ENCODE results near the gene NCBP1. TPM values are rescaled to one million over a fixed set of nuclear protein-coding genes. Genes with fewer than 3 reads are reported as not detected.

The NCBP1 gene
- total and polyA plus RNA-seq, 9 of the 15 experiments (the other 6 are each of a cell fraction or from before 2014, with no cell fraction given), result 29.4 to 69.7 (median 57.5) TPM

DNA sequence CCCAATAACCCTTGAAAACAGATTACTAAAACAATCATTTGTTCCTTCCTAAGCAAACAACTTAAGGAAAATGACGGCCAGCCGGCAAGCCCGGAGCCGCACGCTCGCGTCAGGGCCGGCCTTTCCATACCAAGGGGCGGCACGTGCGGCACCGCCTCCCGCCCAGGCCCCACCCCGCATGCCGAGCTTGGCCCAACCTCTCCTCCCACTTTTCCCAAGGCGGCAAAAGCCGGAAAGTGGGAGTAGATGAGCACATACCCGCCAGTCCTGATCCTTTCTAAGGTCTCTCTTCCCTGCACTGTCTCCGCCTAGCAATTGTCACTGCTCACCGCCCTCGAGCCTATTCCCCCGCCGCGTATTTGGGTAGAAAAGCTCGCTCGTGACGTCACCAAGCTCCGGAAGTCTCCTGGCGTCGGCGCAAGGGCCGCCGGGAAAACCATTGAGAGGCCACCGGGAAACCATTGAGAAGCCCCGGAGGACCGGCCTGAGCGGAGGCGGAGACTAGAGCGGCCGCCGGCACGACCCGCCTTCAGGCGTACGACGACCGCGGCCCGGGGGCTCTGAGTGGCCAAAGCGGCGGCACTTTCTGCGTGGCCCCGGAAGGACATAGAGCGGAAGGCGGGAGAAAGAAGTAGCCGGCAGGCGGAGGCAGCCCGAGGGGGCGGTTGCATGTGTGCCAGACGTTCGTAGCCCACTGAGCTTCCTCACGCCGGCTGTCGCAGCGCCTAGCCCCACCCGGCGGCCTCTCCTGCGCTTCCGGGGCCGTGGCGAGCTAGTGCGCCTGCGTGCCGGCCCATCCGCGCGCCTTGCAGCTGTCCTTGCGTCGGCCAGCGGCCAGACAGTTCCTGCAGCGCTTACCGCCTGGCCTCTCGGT, at the start of gene NCBP1, which contains the start of gene TSTD2 (continued):
- TF ChIP-seq ELF4 (CRISPR knock-in tag; IDR thresholded peaks at IDR 0.05), result peak; percentile 21; the same call in 1 of the 2 replicates
- TF ChIP-seq TEAD2 (tag; IDR thresholded peaks at IDR 0.05), result no peak; the same call in 1 of the 2 replicates
- TF ChIP-seq NCOR1 (IDR thresholded peaks at IDR 0.05), result no peak
- no peak for TF ChIP-seq BRF2 (IDR thresholded peaks at IDR 0.05; ENCODE audit: borderline replicate concordance, insufficient read depth, insufficient read length)
- TF ChIP-seq FOS (IDR thresholded peaks at IDR 0.05; ENCODE audit: extremely low read depth, insufficient read length), result peak; percentile 35
- TF ChIP-seq AFF4 (CRISPR knock-in tag; IDR thresholded peaks at IDR 0.05), result peak; percentile 88
- no peak for TF ChIP-seq FOXA1 (IDR thresholded peaks at IDR 0.05; ENCODE audit: borderline replicate concordance)
- TF ChIP-seq ZNF184 (CRISPR knock-in tag; IDR thresholded peaks at IDR 0.05), result no peak
- TF ChIP-seq PCBP1 (IDR thresholded peaks at IDR 0.05; ENCODE audit: low read depth, low read length, poor library complexity, severe bottlenecking), result no peak
- no peak for TF ChIP-seq GTF2A2 (tag; IDR thresholded peaks at IDR 0.05)
- no peak for TF ChIP-seq TCF7 (IDR thresholded peaks at IDR 0.05; ENCODE audit: borderline replicate concordance)
- no peak for TF ChIP-seq ZNF174 (CRISPR knock-in tag; IDR thresholded peaks at IDR 0.05)
- TF ChIP-seq NFYB (IDR thresholded peaks at IDR 0.05; ENCODE audit: extremely low read depth, insufficient read length), result peak; percentile 51
